IMR-90 (cell line): Measurements from ENCODE around the gene SORCS1. TPM values are rescaled to one million over a fixed set of nuclear protein-coding genes. Genes with fewer than 3 reads are reported as not detected.

ENCODE experiments used
- ATAC-seq: fragments of 200-7000 bp; cut with Tn5 transposase; 2 replicates; pipeline ENCODE4 v1.9.1; 2020; ENCODE audit warnings: low read depth, mild to moderate bottlenecking, moderate library complexity
- BruUV-seq: library from RNA; stranded (reverse); fragments of 400-500 nt; replicated peaks from 2 replicates; lab custom pipeline; 2021; lab: Mats Ljungman, UMichigan
- CTCF ChIA-PET: fragments of 300-600 bp; formaldehyde crosslinking; extraction: SDS; loops from one replicate; lab custom pipeline; 2021; ENCODE audit warnings: antibody characterized with exemption; lab: Yijun Ruan, JAX
- POLR2A ChIA-PET: fragments of 300-600 bp; sonication (Branson Sonifier 250); formaldehyde crosslinking; loops from one replicate; lab custom pipeline; 2022; ENCODE audit warnings: antibody characterized with exemption; ENCODE audit not compliant: unreplicated experiment; lab: Charles Lee
- DNase-seq: peaks from one replicate; pipeline ENCODE4 v3.0.0; 2013
- H2AFZ ChIP-seq: replicated peaks from 2 replicates; pipeline ENCODE3; 2013; ENCODE audit warnings: low read length, mild to moderate bottlenecking; ENCODE audit not compliant: poor library complexity
- H2AK5ac ChIP-seq: 2 replicates; pipeline ENCODE4 v1.6.1; 2013; ENCODE audit warnings: low read depth, low read length, inconsistent platforms
- H2AK9ac ChIP-seq: replicated peaks from 2 replicates; pipeline ENCODE3; 2013; ENCODE audit warnings: mild to moderate bottlenecking, low read depth, low read length, moderate library complexity; ENCODE audit not compliant: poor library complexity
- H2BK120ac ChIP-seq: 2 replicates; pipeline ENCODE4 v1.6.1; 2013; ENCODE audit warnings: low read depth, low read length, inconsistent platforms
- H2BK15ac ChIP-seq: 3 replicates; pipeline ENCODE4 v1.6.1; 2013; ENCODE audit warnings: low read depth, low read length, inconsistent platforms
- H2BK20ac ChIP-seq: 2 replicates; pipeline ENCODE4 v1.6.1; 2013; ENCODE audit warnings: low read depth, mild to moderate bottlenecking, inconsistent platforms, low read length, moderate library complexity
- H2BK5ac ChIP-seq: 2 replicates; pipeline ENCODE4 v1.6.1; 2013; ENCODE audit warnings: mild to moderate bottlenecking, low read depth, low read length, inconsistent platforms; ENCODE audit not compliant: poor library complexity, severe bottlenecking
- H3K14ac ChIP-seq: replicated peaks from 2 replicates; pipeline ENCODE4 v1.6.1; 2013; ENCODE audit warnings: low read depth, low read length, inconsistent platforms
- H3K18ac ChIP-seq: 2 replicates; pipeline ENCODE4 v1.6.1; 2013; ENCODE audit warnings: low read depth, low read length, control low read depth
- H3K23ac ChIP-seq: 2 replicates; pipeline ENCODE4 v1.6.1; 2013; ENCODE audit warnings: low read depth, low read length, inconsistent platforms
- H3K27ac ChIP-seq: 2 replicates; pipeline ENCODE4 v1.5.1; 2013; ENCODE audit warnings: mild to moderate bottlenecking, control low read depth, low read length; ENCODE audit not compliant: insufficient read depth
- H3K27me3 ChIP-seq: 2 replicates; pipeline ENCODE4 v1.6.1; 2013; ENCODE audit warnings: low read length; ENCODE audit not compliant: control insufficient read depth, insufficient read depth
- H3K36me3 ChIP-seq: 2 replicates; pipeline ENCODE4 v1.6.1; 2013; ENCODE audit warnings: low read length, mixed read lengths; ENCODE audit not compliant: control insufficient read depth, insufficient read depth
- H3K4ac ChIP-seq: 2 replicates; pipeline ENCODE4 v1.6.1; 2013; ENCODE audit warnings: low read depth, low read length, inconsistent platforms
- H3K4me1 ChIP-seq: 2 replicates; pipeline ENCODE4 v1.6.1; 2013; ENCODE audit warnings: low read length, mixed read lengths; ENCODE audit not compliant: control insufficient read depth, insufficient read depth
- H3K4me2 ChIP-seq: 2 replicates; pipeline ENCODE4 v1.6.1; 2013; ENCODE audit warnings: low read depth, mild to moderate bottlenecking, control low read depth, low read length, moderate library complexity
- H3K4me3 ChIP-seq: 2 replicates; pipeline ENCODE4 v1.5.1; 2013; ENCODE audit warnings: low read depth, mild to moderate bottlenecking, control low read depth, low read length, moderate library complexity; ENCODE audit not compliant: insufficient read depth
- H3K56ac ChIP-seq: 2 replicates; pipeline ENCODE4 v1.6.1; 2013; ENCODE audit warnings: low read length, inconsistent platforms; ENCODE audit not compliant: insufficient read depth; ENCODE audit errors: extremely low read depth
- H3K79me1 ChIP-seq, 2 experiments: 2 replicates each; pipeline ENCODE4 v1.6.1; 2013; ENCODE audit warnings: low read length in 2 of 2, inconsistent platforms in 1 of 2, low read depth in 1 of 2
- H3K9ac ChIP-seq: 2 replicates; pipeline ENCODE4 v1.6.1; 2013; ENCODE audit warnings: low read depth, low read length, control low read depth
- H3K9me1 ChIP-seq: 2 replicates; pipeline ENCODE4 v1.6.1; 2013; ENCODE audit warnings: low read length, inconsistent platforms; ENCODE audit not compliant: insufficient read depth
- H3K9me3 ChIP-seq: 2 replicates; pipeline ENCODE4 v1.6.1; 2013; ENCODE audit warnings: low read length; ENCODE audit not compliant: control insufficient read depth, insufficient read depth
- H4K20me1 ChIP-seq: 2 replicates; pipeline ENCODE4 v1.6.1; 2013; ENCODE audit warnings: low read length, inconsistent platforms; ENCODE audit not compliant: insufficient read depth
- H4K5ac ChIP-seq: 2 replicates; pipeline ENCODE4 v1.6.1; 2013; ENCODE audit warnings: mild to moderate bottlenecking, low read depth, low read length, control low read depth
- H4K8ac ChIP-seq, 2 experiments: 2 replicates each; pipeline ENCODE4 v1.6.1; 2013; ENCODE audit warnings: low read depth in 2 of 2, low read length in 2 of 2, control low read depth in 1 of 2, inconsistent platforms in 1 of 2
- H4K91ac ChIP-seq: 2 replicates; pipeline ENCODE4 v1.6.1; 2013; ENCODE audit warnings: low read depth, low read length, inconsistent platforms; ENCODE audit not compliant: insufficient read depth
- BHLHE40 ChIP-seq: fragments of 150-350 bp; IDR thresholded peaks from 2 replicates; pipeline ENCODE4 v1.6.1; 2016; ENCODE audit warnings: mild to moderate bottlenecking, low read depth, low read length
- CEBPB ChIP-seq: IDR thresholded peaks from 2 replicates; pipeline ENCODE4 v1.6.1; 2012; ENCODE audit warnings: low read depth, low read length, improper control_type of control experiment
- CHD1 ChIP-seq: IDR thresholded peaks from 2 replicates; pipeline ENCODE4 v1.6.1; 2012; ENCODE audit warnings: low read depth, low read length, improper control_type of control experiment
- FOS ChIP-seq: fragments of 150-350 bp; IDR thresholded peaks from 2 replicates; pipeline ENCODE4 v1.6.1; 2016; ENCODE audit warnings: low read depth, low read length
- MAFK ChIP-seq: IDR thresholded peaks from 2 replicates; pipeline ENCODE4 v1.6.1; 2012; ENCODE audit warnings: low read depth, low read length, improper control_type of control experiment
- MAZ ChIP-seq: IDR thresholded peaks from 2 replicates; pipeline ENCODE4 v1.6.1; 2012; ENCODE audit warnings: low read depth, mild to moderate bottlenecking, low read length, improper control_type of control experiment, moderate library complexity, borderline replicate concordance
- MXI1 ChIP-seq: IDR thresholded peaks from 2 replicates; pipeline ENCODE4 v1.6.1; 2012; ENCODE audit warnings: low read depth, mild to moderate bottlenecking, low read length, moderate library complexity, borderline replicate concordance
- NFE2L2 ChIP-seq: fragments of 150-350 bp; IDR thresholded peaks from 2 replicates; pipeline ENCODE4 v1.6.1; 2016; ENCODE audit warnings: low read depth, mild to moderate bottlenecking, low read length
- POLR2A ChIP-seq: IDR thresholded peaks from 2 replicates; pipeline ENCODE4 v1.6.1; 2012; ENCODE audit warnings: mild to moderate bottlenecking, low read depth, low read length
- RAD21 ChIP-seq: IDR thresholded peaks from 2 replicates; pipeline ENCODE4 v1.6.1; 2012; ENCODE audit warnings: low read length, improper control_type of control experiment
- RCOR1 ChIP-seq: IDR thresholded peaks from 2 replicates; pipeline ENCODE4 v1.6.1; 2012; ENCODE audit warnings: mild to moderate bottlenecking, low read length, improper control_type of control experiment; ENCODE audit not compliant: insufficient replicate concordance
- RFX5 ChIP-seq: IDR thresholded peaks from 2 replicates; pipeline ENCODE4 v1.8.0; 2012; ENCODE audit warnings: low read depth, mild to moderate bottlenecking, low read length, moderate library complexity
- SMC3 ChIP-seq: fragments of 150-350 bp; IDR thresholded peaks from 2 replicates; pipeline ENCODE4 v1.6.1; 2016; ENCODE audit warnings: low read depth, mild to moderate bottlenecking, antibody characterized with exemption, low read length, moderate library complexity
- USF2 ChIP-seq: fragments of 150-350 bp; IDR thresholded peaks from 2 replicates; pipeline ENCODE4 v1.6.1; 2017; ENCODE audit warnings: mild to moderate bottlenecking, antibody characterized with exemption, low read length, low read depth
- WGBS, 2 experiments: methylation state at CpG; one replicate each; pipeline versions ENCODE4 v1.1.5 to v1.1.7; 2013; ENCODE audit warnings: missing lambda C conversion rate in 2 of 2; ENCODE audit not compliant: insufficient read length in 1 of 2; ENCODE audit errors: extremely low coverage in 2 of 2; 5-methylcytosine and 5-hydroxymethylcytosine counted together
- dilution Hi-C: fragments of 300-500 bp; cut with HindIII; formaldehyde crosslinking; loops from one replicate; pipeline ENCODE4 v1.14.3; 2018; ENCODE audit warnings: low sequenced_read_pairs; ENCODE audit not compliant: unreplicated experiment
- in situ Hi-C: fragments of 300-500 bp; cut with MboI; formaldehyde crosslinking; loops from 3 replicates; pipeline ENCODE4 v1.14.3; 2019; ENCODE audit warnings: low sequenced_read_pairs, inconsistent platforms, mixed read lengths
- intact Hi-C: fragments of 100-400 bp; cut with micrococcal nuclease; formaldehyde crosslinking; loops from 2 replicates; pipeline ENCODE4 v1.10.0; 2022
- polyA plus RNA-seq, 3 experiments: library from polyadenylated mRNA; depleted of rRNA; stranded (reverse); fragments of >200 nt; gene quantifications; 2 replicates each; pipeline ENCODE4 v1.2.3, GENCODE V29; 2012; ENCODE audit warnings: low replicate concordance in 1 of 3
- total RNA-seq: library from RNA; depleted of rRNA; stranded (reverse); fragments of >200 nt; gene quantifications from 2 replicates; pipeline ENCODE4 v1.2.3, GENCODE V29; 2012
- TF ChIP-seq, protein P1 (sequence below): fragments of 150-350 bp; IDR thresholded peaks from 2 replicates; pipeline ENCODE4 v1.6.1; 2016; ENCODE audit warnings: low read depth, mild to moderate bottlenecking, low read length, moderate library complexity, borderline replicate concordance
- TF ChIP-seq, protein P2 (sequence below): conservative IDR thresholded peaks from 2 replicates; pipeline ENCODE4 v1.5.1; 2012; ENCODE audit warnings: mild to moderate bottlenecking, low read depth, low read length, improper control_type of control experiment

The SORCS1 gene
- total and polyA plus RNA-seq, 2 of the 4 experiments (the other 2 are of a cell fraction), result under 0.01 TPM; not detected in 1

DNA sequence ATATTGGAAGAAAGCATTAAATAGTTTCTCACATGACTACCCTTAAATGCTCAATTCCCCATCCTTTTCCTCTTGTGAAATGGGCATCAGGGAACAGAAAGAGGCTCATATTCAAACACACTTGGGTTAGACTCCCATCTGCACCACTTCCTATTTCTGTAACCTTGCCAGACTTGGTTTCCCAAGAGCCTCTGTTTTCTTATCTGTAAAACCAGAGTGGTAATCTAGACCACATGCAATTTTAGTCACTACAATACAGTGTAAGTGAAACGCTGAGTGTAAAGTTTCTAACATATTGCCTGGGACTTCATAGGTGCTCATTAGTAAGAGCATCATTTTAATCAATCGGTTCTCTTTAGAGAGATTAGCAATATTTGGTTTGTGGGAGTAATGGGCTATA, 136.3 kb downstream of the SORCS1 start:
- H2BK5ac ChIP-seq, result no peak overlapping the region
- H4K91ac ChIP-seq, result no peak overlapping the region
- H4K5ac ChIP-seq, result no peak overlapping the region
- no peak overlapping the region for H2BK120ac ChIP-seq
- H3K9me3 ChIP-seq, result peaks cover 9% of the 10 kb centered on the region
- H2AK9ac ChIP-seq, result no peak overlapping the region
- no peak overlapping the region for H2AFZ ChIP-seq
- no peak overlapping the region for H3K56ac ChIP-seq
- ATAC-seq (no peak), DNase-seq (no peak)
- no peak overlapping the region for H4K8ac ChIP-seq
- no peak overlapping the region for H3K4me2 ChIP-seq
- intact Hi-C loops, result no loop called here
- no peak overlapping the region for H3K23ac ChIP-seq
- no peaks in the 10 kb centered on the region for H4K20me1 ChIP-seq
- no peaks in the 10 kb centered on the region for H3K79me1 ChIP-seq
- H3K36me3 ChIP-seq, result no peaks in the 10 kb centered on the region
- no peak overlapping the region for H3K4ac ChIP-seq
- H3K9ac ChIP-seq, result no peak overlapping the region
- CTCF ChIA-PET, result no interaction called here
- no peaks in the 10 kb centered on the region for H3K4me1 ChIP-seq
- no peak overlapping the region for H2AK5ac ChIP-seq
- no peak overlapping the region for H3K14ac ChIP-seq
- in situ Hi-C loops, result no loop called here
- BruUV-seq, result no TSS peak
- no peak overlapping the region for H3K18ac ChIP-seq
- POLR2A ChIA-PET, result no interaction called here
- no peaks in the 10 kb centered on the region for H3K9me1 ChIP-seq
- dilution Hi-C loops, result no loop called here
- WGBS, 2 experiments, result no CpG with 5 or more reads among the region's 2 CpGs
- no peak for TF ChIP-seq POLR2A
- TF ChIP-seq RAD21, result no peak
- TF ChIP-seq BHLHE40, result no peak
- no peak for TF ChIP-seq CHD1
- TF ChIP-seq, protein P1, sequence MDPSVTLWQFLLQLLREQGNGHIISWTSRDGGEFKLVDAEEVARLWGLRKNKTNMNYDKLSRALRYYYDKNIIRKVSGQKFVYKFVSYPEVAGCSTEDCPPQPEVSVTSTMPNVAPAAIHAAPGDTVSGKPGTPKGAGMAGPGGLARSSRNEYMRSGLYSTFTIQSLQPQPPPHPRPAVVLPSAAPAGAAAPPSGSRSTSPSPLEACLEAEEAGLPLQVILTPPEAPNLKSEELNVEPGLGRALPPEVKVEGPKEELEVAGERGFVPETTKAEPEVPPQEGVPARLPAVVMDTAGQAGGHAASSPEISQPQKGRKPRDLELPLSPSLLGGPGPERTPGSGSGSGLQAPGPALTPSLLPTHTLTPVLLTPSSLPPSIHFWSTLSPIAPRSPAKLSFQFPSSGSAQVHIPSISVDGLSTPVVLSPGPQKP, result no peak
- TF ChIP-seq CEBPB, result no peak
- TF ChIP-seq MXI1, result no peak
- no peak for TF ChIP-seq NFE2L2
- TF ChIP-seq, protein P2, sequence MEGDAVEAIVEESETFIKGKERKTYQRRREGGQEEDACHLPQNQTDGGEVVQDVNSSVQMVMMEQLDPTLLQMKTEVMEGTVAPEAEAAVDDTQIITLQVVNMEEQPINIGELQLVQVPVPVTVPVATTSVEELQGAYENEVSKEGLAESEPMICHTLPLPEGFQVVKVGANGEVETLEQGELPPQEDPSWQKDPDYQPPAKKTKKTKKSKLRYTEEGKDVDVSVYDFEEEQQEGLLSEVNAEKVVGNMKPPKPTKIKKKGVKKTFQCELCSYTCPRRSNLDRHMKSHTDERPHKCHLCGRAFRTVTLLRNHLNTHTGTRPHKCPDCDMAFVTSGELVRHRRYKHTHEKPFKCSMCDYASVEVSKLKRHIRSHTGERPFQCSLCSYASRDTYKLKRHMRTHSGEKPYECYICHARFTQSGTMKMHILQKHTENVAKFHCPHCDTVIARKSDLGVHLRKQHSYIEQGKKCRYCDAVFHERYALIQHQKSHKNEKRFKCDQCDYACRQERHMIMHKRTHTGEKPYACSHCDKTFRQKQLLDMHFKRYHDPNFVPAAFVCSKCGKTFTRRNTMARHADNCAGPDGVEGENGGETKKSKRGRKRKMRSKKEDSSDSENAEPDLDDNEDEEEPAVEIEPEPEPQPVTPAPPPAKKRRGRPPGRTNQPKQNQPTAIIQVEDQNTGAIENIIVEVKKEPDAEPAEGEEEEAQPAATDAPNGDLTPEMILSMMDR, result no peak
- TF ChIP-seq MAFK, result no peak
- no peak for TF ChIP-seq USF2
- TF ChIP-seq FOS, result no peak
- TF ChIP-seq SMC3, result no peak
- no peak for TF ChIP-seq MAZ
- no peak for TF ChIP-seq RFX5
- TF ChIP-seq RCOR1, result no peak
- no peak overlapping the region for H3K4me3 ChIP-seq
- no peaks in the 10 kb centered on the region for H3K27me3 ChIP-seq
- H2BK20ac ChIP-seq, result no peak overlapping the region
- no peak overlapping the region for H2BK15ac ChIP-seq
- no peak overlapping the region for H3K27ac ChIP-seq
